Effector CD4-positive, alpha-beta T cell (primary cell): ENCODE measurements around the gene OR14K1. TPM values are rescaled to one million over a fixed set of nuclear protein-coding genes. Genes with fewer than 3 reads are reported as not detected.
"Not testable (repeated sequence)": the region's sequence is repeated elsewhere in the genome, so short reads cannot be mapped to it uniquely, and the experiment has no call there.

Experiments
- DNase-seq: peaks from one replicate; pipeline ENCODE4 v3.0.0-alpha.2; 2020
- total RNA-seq: gene quantifications from one replicate; lab custom pipeline; 2026; lab: John Stamatoyannopoulos, UW

Gene OR14K1, protein sequence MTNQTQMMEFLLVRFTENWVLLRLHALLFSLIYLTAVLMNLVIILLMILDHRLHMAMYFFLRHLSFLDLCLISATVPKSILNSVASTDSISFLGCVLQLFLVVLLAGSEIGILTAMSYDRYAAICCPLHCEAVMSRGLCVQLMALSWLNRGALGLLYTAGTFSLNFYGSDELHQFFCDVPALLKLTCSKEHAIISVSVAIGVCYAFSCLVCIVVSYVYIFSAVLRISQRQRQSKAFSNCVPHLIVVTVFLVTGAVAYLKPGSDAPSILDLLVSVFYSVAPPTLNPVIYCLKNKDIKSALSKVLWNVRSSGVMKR
- total RNA-seq, result not detected

DNA sequence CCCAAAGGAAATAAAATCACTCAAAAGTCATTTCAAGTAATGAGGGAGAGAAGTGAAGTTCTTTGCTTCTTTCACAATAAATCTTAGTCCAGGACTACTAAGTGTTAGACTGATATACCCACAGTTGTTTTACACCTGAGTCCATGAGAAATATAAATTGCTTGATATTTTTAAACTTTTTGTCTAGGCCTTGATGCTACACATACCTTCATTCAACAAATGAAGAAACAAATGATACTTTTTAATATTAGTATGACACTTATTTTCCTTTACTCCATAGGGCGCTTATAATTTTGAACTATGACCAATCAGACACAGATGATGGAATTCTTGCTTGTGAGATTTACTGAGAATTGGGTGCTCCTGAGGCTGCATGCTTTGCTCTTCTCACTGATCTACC, at the start of gene OR14K1:
Gene OR14K1 (plus strand): TSS at position 301 of the 400 bp plus-strand sequence. CDS start 0 bp downstream, at position 301.
- DNase-seq, result no peak

DNA sequence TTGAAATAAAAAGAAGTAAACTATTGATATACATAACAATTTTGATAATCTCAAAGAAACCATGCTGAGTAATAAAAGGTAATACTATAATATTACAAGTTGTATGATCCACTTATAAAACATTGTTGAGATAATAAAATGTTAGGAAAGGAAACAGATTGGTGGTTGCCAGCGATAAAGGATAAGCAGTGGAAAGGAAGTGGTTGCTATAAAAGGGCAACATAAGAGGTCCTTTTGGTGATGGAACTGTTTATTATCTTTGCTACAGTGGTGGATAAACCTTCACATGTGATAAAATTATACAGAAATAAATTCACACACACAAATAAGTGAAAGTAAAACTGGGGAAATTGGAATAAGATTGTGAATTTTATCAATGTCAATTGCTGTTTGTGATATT, 37.1 kb upstream of the OR14K1 start:
- DNase-seq, result no peak

DNA sequence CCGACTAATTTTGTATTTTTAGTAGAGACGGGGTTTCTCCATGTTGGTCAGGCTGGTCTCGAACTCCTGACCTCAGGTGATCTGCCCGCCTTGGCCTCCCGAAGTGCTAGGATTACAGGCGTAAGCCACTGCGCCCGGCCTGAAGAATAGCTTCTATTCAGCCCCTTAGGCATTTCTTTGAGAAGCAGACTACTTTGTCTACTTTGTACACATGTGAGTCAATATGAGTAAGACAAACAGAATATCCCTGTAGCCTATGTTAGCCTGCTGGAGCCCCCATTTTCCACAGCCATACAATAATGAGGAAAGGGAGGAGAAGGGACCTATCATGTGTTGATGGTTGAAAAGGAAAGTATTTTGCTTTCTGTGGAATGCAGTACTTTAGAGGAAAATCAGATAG, 27.7 kb upstream of the OR14K1 start:
- not testable (repeated sequence) for DNase-seq

DNA sequence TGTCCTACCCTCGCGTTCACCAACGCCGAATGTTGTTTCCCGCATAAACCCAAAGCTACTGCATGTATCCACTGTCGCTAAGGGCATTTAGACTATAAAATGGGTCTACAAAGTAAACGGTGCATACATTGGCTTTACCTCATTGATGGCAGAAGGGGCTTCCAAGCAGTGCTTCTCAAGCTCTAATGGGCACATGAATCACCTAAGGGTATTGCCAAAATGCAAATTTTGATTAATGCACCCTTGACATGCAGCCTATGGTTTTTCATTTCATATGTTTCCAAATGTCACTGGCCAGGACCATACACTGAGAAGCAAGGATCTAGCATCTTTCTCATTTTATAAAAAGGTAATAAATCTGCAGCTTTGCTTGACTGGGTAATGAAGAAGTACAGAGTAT, 24.7 kb upstream of the OR14K1 start:
- no peak for DNase-seq

DNA sequence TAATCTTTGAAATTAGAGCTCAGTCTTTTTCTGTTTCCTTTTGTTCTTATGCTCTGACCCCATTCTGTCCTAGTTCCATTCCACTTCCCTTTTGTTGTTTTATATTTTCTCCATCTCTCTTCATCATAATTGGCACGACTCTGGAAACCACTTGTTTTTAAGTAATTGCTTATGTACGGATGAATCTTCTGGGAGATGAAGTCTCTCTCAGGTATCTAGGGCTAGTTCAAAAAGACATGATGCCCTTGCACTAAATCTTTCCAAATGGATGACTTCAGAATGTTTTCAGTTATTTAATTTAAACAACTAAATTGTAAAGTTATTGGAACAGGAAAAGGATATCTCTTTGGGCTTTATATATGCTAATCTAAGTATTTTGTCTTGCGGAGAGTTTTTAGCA, 21.9 kb upstream of the OR14K1 start, which contains the start of gene OR6F1:
Gene OR6F1 (minus strand): TSS at position 101 of the 400 bp plus-strand sequence. CDS start 3,891 bp downstream, outside the sequence.
- DNase-seq, result no peak

DNA sequence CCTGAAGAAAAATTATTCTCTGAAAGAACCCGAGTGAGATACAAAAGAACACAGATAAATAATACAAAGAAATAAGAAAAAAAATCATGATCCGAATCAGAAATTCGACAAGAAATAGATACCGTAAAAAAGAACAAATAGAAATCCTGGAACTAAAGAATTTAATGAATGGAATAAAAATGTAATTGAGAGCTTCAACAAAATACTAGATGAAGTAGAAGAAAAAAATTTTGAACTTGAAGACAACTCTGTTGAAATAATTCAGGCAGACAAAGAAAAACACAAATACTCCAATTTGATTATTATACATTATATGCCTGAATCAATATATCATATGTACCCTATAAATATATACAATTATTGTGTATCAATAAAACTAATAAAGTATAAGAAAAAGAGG, 17.2 kb upstream of the OR14K1 start:
- no peak for DNase-seq

DNA sequence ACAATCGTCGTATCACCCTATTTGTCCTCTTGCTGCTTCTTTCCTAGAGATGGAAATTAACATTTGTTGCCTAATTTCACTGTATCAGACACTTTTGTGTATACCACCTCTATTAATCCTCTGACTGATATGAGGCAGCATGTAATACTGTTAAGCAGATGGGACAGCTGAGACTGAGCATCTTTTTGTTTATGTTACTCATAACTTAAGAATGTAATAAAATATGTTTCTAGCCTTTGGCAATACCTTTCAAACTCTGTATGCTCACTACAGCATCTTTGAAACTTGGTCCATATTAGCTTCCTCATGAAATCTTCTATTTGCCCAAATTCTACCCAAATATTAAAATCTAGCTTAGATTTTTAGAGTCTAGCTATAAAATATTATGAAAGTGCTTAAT, 2.3 kb downstream of the OR14K1 start:
- no peak for DNase-seq

DNA sequence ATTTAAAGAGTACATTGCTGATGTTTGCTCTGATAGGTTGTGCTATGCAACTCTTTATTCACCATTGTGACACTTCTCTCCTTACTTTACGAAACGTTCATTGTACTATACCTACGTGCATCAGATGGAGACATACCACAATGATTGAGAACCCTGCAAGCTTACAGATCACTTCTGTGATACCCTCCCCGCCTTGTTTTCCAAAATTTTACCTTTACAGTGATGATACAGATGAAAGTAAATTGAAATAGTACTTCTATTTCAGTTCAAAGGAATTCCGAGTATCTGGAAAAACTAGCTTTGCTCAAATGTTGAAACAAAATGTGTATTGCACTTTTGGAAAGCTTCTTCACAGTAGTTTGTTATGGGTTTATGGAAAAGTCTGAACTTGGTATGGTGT, 3.3 kb downstream of the OR14K1 start:
- no peak for DNase-seq

DNA sequence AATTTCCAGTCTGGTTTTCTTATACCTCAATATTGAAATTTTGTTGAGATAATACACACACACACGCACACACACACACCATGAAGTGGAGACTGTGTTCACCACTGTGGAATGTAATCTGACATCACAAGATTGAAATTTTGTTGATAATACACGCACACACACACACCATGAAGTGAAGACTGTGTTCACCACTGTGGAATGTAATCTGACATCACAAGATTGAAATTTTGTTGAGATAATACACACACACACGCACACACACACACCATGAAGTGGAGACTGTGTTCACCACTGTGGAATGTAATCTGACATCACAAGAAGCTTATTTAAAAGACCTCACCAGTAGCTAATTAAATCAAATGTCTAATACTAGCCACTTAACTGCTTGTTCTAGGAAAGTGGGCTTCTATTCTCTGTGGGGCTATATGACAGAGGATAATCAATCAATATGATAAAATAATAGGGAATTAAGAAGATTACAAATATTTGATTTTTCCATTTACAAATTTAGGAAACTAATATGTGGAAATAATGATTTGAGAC, 3.9 kb downstream of the OR14K1 start:
- DNase-seq, result not testable (repeated sequence)

DNA sequence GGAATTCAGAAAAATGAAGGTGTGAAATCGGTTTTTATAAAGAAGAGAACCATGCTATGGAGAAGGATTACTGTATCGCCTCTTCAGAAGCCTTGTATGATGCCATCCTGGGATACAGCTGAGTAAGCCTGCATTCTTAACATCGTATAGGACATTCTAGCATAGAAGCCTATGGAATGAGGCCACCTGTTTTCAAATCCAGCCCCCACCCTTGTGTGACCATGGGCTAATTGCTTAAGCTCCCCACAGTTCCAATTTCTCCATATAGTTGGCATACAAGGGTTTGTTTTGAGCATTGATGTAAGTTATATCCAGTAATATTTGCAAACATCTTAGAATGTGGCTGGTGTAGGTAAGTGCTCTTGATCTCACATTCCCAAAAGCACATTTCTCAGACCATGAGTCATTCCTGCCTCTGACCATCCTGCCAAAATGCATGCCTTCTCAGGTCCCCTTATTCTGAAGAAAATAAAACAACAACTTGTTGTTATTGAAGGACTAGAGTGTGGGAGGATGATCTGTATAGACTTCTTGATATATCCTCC, 8.0 kb downstream of the OR14K1 start:
- no peak for DNase-seq

DNA sequence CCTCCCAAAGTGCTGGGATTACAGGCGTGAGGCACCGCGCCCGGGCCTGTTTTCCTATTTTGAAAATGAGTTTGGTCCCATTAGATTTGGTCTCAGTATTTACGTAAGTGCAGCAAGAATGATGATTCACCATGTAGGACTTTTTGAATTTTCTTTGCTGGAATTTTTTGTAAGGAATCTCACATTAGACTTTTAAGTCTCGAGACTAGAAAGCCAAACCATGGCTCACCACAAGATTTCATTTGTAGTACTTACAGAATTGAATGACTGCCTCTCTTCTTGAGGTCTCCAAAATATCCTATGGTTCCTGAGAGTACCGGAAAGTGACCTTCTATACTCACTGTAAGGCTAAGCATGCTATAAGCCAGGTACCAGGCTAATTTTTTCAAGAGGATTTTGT, 9.2 kb downstream of the OR14K1 start:
- DNase-seq, result no peak

DNA sequence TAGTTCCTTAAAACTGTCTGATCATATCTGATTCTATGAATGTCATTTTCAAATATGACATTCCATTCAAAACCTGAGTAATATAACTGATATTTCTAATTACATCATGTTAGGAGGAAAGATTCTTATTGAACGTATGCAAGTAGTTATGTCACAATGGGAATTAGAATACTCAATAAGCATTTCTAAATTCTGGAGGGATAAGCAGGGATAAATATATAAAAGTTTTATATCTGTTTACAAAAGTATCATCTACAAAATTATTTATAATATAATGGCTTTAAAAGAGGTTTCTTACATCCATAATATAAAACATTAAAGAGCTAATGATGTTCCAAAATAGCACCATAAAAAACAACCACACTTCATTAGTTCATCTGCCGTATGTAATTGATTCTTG, 9.6 kb downstream of the OR14K1 start, which contains the start of gene OR14A2:
Gene OR14A2 (minus strand): TSS at position 101 of the 400 bp plus-strand sequence.
- no peak for DNase-seq

DNA sequence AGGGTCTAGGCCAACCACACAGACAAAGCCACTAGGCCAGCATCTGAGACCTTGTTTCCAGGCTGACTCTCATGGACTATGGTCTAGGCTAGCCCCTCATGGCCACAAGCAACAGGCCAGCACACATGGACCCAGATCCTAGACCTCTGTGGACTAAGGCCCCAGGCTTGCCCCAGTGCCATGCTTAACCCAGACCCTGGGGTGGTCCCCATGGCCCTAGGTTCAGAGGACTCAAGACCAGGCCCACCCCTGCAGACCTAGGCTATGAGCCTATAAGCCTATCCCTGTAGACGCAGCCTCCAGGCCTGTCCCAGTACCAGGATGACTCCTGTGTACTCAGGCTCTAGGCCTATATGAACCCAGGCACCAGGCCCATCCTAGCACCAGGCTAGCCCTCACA, 11.5 kb downstream of the OR14K1 start:
- no peak for DNase-seq

DNA sequence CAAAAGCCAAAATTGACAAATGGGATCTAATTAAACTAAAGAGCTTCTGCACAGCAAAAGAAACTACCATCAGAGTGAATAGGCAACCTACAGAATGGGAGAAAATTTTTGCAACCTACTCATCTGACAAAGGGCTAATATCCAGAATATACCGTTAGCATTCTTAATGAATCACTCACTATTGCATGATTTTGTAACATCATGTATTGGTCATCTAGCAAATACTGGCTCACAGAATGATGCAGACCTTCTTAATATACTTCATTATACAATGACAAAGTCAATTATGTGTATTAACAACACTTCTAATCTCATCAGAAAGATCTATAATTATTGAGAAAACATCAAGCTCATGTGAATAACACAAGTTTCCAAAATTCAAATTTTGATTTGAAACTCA, 15.9 kb downstream of the OR14K1 start:
- not testable (repeated sequence) for DNase-seq

DNA sequence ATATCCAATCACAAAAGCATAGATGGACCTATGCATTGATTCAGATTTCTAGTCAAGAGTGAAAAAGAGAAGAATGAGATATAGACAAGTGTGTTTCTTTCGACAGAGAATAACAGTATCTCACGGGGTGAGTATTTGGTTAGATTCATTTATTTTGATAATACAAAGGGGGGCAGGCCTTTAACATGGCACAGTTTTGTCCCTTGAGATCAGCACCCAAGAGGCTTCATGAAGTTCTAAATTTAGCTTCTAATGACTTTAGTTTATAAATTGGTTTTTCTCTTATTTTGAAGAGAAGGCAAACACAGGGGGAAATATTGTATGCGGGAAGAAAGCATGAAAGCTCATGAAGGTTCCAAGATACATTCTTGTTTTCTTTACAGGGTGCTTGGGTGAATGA, 22.0 kb downstream of the OR14K1 start, which contains the start of gene OR1C1:
Gene OR1C1 (minus strand): TSS at position 101 of the 400 bp plus-strand sequence. CDS start 2,150 bp downstream, outside the sequence.
- no peak for DNase-seq

DNA sequence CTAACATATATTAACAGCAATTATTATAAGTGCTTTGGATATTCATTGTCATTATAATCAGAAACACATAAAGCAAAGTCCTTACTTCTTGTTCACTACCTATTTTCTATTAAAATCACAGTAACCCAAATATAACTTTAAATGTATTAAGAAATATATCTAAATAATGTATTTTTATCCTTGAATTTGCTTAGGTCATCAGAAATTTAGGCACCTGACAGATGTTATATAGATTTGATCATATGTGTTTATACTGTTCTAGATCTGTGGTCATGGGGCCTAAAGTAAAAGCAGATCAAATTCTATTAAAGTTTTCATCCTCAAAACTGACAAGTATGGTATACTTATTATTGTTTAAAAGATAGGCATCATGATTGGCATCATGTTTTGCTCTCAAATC, 31.2 kb downstream of the OR14K1 start:
- no peak for DNase-seq
